NB4 (cell line): ENCODE results near the gene SLC49A3.
"Not testable (repeated sequence)": the region's sequence is repeated elsewhere in the genome, so short reads cannot be mapped to it uniquely, and the experiment has no call there.

Experiments
- MYC ChIP-seq: IDR thresholded peaks from 2 replicates; pipeline ENCODE4 v1.6.1; 2011; ENCODE audit warnings: low read depth, low read length
- POLR2A ChIP-seq: IDR thresholded peaks from 2 replicates; pipeline ENCODE4 v1.6.1; 2011; ENCODE audit warnings: mild to moderate bottlenecking; ENCODE audit not compliant: insufficient read length; ENCODE audit errors: extremely low read depth
- TF ChIP-seq, protein P1 (sequence below): IDR thresholded peaks from one replicate; pipeline ENCODE4 v1.5.1; 2012; ENCODE audit warnings: low read depth, low read length
- TF ChIP-seq, protein P2 (sequence below): IDR thresholded peaks from 2 replicates; pipeline ENCODE4 v1.6.1; 2011; ENCODE audit warnings: low read depth, low read length

DNA sequence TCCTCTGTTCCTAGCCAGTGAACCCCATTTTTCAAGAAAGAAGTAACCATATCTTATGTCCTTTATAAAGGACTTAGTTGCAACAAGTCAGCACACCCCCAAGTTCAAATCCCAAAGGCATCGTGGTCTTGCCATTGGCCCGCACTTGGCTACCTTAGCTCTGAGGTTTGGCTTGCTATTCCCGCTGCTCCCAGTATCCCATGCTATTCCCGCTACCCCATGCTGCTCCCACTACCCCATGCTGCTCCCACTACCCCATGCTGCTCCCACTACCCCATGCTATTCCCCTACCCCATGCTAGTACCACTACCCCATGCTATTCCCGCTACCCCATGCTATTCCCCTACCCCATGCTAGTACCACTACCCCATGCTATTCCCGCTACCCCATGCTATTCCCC lies 20.7 kb downstream of the SLC49A3 start:
- TF ChIP-seq, protein P1, sequence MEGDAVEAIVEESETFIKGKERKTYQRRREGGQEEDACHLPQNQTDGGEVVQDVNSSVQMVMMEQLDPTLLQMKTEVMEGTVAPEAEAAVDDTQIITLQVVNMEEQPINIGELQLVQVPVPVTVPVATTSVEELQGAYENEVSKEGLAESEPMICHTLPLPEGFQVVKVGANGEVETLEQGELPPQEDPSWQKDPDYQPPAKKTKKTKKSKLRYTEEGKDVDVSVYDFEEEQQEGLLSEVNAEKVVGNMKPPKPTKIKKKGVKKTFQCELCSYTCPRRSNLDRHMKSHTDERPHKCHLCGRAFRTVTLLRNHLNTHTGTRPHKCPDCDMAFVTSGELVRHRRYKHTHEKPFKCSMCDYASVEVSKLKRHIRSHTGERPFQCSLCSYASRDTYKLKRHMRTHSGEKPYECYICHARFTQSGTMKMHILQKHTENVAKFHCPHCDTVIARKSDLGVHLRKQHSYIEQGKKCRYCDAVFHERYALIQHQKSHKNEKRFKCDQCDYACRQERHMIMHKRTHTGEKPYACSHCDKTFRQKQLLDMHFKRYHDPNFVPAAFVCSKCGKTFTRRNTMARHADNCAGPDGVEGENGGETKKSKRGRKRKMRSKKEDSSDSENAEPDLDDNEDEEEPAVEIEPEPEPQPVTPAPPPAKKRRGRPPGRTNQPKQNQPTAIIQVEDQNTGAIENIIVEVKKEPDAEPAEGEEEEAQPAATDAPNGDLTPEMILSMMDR = not testable (repeated sequence)
- TF ChIP-seq POLR2A, MYC: not testable (repeated sequence)
- TF ChIP-seq, protein P2, sequence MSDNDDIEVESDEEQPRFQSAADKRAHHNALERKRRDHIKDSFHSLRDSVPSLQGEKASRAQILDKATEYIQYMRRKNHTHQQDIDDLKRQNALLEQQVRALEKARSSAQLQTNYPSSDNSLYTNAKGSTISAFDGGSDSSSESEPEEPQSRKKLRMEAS = not testable (repeated sequence)
